Measurements from ENCODE around the gene FAM81A.

DNA sequence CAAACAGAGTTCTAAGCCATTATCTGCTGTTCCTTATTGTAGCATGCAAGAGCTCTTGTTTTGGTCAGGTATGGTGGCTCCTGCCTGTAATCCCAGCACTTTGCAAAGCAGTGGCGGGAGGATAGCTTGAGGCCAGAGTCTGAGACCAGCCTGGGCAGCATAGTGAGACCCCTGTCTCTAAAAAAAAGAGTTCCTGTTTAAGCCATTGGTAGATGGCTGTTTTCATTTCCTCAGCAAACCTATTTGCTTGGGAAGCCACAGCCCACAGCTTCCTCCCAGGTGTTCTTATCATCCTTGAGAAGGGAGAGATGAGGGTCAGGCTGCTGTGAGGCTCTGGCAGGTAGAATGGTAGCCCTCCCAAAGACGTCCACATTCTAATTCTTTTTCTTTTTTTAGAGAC is 24.4 kb upstream of the FAM81A start:
- no peak for TF ChIP-seq CTCF (IDR thresholded peaks at IDR 0.05)
- TF ChIP-seq POLR2A (IDR thresholded peaks at IDR 0.05), result no peak
